Thyroid gland (tissue), 4 donors: Measurements from ENCODE around the gene CCDC39.

Experiments
- POLR2A ChIP-seq, 2 donors: fragments of 450-650 bp; IDR thresholded peaks; one replicate each; pipeline ENCODE4 v1.6.1; 2017; ENCODE audit warnings: antibody characterized with exemption in 2 of 2, mild to moderate bottlenecking in 2 of 2, moderate library complexity in 1 of 2
- TF ChIP-seq, protein P1 (sequence below), 6 experiments: fragments of 200-600 bp in 3 of 6; fragments of 450-650 bp in 3 of 6; sonication (generic) in 3 of 6; IDR thresholded peaks; one replicate each; pipeline ENCODE4 v1.5.1; 2016 to 2019; ENCODE audit warnings: antibody characterized with exemption in 6 of 6, mild to moderate bottlenecking in 2 of 6, inconsistent platforms in 1 of 6, moderate library complexity in 1 of 6

DNA sequence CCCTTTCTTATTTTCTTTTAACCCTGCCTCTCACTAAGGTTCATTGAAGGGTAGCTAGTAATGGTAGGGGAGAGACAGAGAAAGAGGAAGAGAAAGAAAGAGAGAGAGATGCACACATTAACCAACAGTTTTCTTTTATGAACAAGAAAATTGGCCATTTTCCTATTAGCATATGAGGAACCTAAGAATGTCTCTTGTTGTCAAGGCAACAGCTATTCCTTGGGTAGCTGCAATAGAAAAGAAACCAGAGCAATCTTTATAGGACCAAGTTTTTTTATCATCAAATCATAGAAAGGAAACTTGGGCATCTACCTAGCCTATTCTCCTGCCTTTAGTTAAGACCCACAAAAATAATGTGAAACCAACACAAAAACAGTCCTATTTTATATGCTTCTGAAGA, 15.0 kb upstream of the CCDC39 start:
- TF ChIP-seq, protein P1, sequence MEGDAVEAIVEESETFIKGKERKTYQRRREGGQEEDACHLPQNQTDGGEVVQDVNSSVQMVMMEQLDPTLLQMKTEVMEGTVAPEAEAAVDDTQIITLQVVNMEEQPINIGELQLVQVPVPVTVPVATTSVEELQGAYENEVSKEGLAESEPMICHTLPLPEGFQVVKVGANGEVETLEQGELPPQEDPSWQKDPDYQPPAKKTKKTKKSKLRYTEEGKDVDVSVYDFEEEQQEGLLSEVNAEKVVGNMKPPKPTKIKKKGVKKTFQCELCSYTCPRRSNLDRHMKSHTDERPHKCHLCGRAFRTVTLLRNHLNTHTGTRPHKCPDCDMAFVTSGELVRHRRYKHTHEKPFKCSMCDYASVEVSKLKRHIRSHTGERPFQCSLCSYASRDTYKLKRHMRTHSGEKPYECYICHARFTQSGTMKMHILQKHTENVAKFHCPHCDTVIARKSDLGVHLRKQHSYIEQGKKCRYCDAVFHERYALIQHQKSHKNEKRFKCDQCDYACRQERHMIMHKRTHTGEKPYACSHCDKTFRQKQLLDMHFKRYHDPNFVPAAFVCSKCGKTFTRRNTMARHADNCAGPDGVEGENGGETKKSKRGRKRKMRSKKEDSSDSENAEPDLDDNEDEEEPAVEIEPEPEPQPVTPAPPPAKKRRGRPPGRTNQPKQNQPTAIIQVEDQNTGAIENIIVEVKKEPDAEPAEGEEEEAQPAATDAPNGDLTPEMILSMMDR (IDR thresholded peaks at IDR 0.05): no peak
- TF ChIP-seq POLR2A (IDR thresholded peaks at IDR 0.05): no peak
